ENCODE data around the gene ADAM22.
A peak's percentile ranks its signal among the peaks of the same experiment; 100 is the strongest.

The ADAM22 gene

DNA sequence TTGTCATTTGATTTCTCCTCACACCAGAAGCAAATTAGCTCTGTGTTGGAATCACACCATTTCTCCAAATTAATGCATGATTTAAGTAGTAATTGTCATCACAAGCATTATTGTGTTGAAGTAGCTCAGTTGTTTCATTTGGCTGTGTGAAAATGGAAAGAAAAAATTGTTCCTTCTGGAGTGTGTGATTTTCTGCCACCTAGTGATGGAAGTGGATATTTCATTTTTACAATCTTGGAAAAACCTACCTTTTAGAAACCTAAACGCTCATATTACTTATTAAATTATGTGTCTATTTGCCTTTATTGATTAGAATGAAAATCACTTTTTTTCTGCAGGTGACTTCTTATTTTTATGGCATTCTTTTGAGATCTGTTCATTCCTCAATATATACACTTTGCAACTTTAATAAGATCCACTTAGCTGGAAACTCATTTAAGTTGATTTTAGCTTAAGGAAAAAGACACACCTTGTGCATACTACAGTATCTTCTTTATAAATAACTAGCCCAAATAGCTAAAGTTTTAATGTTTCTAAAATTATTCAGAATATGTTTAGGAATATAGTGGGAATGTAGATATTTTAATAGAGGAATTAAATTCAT is 235.8 kb downstream of the ADAM22 start:
- no peak for DNase-seq

- DNase-seq, result no peak
Measured at GRCh38 chr7:88172842-88173241, 238.8 kb downstream of the ADAM22 start.

GRCh38 chr7:88176190-88176589 is 242.1 kb downstream of the ADAM22 start:
- no peak for DNase-seq

DNA sequence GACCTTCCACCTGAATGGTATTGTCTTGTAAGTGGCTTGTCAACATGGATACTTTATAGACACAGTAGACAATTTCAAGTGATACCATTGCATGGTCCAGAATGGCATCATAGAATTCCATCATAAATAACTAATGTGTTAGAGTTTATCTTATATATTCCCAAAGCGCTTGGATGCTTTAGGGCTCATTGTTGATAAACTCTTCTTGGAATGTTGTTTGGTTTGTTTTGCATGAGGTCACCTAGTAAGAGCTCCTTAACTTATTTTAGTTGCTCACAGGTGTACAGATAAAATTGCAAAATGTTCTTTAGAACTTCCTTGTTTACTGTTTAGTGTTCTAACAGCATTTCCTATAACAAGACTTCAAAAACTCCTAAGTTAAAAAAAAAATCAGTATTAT is 249.0 kb downstream of the ADAM22 start:
- no peak for DNase-seq

GRCh38 chr7:88184848-88185304 is 250.8 kb downstream of the ADAM22 start:
- DNase-seq, result no peak

DNA sequence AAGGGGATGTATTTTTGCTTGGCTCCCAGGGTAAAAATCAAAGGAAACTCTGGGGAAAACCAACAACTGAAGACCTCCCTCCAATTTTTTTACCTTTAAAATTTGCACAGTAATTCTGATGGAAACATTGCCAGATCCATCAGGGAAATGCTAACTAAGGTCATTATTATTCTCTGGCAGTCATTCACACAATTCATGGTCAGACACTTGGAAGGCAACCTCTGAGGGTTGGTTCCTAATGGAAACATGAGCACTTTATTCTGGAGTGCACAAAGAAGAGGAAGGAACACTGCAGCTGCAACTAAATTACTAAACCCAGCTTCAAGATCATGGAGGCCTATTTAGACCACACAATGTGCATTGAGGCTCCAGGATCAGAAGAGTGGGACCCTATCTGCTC is 251.6 kb downstream of the ADAM22 start:
- no peak for DNase-seq

GRCh38 chr7:88191911-88192310 is 257.9 kb downstream of the ADAM22 start:
- DNase-seq, result no peak

DNA sequence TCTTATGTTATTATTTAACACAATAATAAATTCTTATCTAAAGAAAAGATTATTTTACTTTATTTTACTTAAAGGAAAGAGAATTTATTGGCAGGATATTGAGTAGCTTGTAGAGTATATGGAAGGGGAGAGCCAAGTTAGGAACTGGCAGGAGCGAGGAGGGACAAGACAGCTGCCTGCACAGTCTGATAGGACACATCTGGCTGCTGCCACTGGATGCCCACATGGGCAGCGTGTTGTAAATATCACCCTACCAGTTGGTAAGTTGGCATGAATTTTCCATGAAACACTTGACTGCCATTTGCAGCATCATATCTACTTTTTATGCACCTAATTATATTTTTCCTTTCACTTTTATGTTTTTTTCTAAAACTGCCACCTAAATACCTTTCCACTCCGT is 266.2 kb downstream of the ADAM22 start:
- no peak for DNase-seq

DNA sequence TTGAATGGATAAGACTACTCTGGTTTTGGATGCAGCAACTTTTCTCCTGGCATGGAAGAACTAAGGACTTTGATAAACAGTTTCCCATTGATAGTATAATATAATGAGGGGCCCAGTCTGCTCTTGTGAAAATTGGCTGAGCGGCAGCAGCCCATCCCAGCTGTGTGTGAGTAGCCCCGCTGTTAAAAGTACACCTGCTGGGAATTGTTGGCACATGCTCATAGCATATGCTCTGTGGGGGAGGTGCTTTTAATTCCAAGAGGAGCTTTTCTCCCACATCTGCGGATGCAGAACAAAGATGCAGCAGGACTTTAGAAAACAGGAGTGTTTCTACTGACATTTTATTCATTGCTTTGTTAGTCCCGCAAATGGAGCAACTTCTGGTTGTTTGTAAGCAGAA is 266.7 kb downstream of the ADAM22 start:
- no peak for DNase-seq

- DNase-seq, result no peak
Measured at GRCh38 chr7:88201305-88201704, 267.3 kb downstream of the ADAM22 start.

DNA sequence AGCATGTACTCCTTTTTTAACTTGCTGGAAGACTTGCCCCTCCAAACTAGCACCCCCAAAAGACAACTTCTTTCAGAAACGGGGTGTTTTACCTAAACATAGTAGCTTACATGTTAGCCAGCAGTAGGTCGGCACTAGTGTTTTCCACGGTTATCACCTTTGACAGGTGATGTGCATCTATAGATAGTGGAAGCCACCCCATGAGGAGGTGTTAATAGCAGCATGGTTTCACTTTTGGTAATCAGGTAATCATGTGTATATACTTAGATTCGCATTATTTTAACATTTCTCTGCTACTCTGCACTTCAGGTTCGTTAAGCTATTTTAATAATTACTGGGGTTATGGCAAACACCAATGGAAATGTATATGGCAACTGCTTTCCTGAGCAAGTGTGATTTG is 268.2 kb downstream of the ADAM22 start:
- DNase-seq, result no peak

GRCh38 chr7:88202799-88203198 is 268.7 kb downstream of the ADAM22 start:
- DNase-seq, result no peak

GRCh38 chr7:88203401-88203800 is 269.4 kb downstream of the ADAM22 start:
- DNase-seq, result no peak

GRCh38 chr7:88204525-88205110 is 270.6 kb downstream of the ADAM22 start:
- DNase-seq, result no peak

GRCh38 chr7:88205179-88205578 is 271.1 kb downstream of the ADAM22 start:
- DNase-seq, result no peak

- no peak for DNase-seq
Measured at GRCh38 chr7:88206254-88206653, 272.2 kb downstream of the ADAM22 start.

DNA sequence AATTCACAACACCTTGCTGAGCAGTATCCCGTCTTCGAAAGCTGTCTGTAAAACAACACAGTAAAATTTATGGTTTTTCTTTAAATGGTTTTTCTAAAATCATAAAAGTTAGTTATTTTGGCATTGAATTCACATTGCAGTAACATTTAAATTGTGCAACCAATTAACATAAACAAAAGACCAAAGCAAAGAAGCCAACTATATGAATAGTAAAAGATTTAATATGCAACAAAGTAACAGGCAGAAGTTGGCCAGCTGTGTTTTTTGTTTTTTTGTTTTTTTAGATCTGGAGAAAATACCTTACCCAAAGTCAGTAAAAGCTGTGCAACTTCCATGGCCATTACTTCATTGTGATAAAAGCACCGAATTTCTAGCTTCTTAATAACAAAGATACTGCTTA is 274.5 kb downstream of the ADAM22 start:
- no peak for DNase-seq

DNA sequence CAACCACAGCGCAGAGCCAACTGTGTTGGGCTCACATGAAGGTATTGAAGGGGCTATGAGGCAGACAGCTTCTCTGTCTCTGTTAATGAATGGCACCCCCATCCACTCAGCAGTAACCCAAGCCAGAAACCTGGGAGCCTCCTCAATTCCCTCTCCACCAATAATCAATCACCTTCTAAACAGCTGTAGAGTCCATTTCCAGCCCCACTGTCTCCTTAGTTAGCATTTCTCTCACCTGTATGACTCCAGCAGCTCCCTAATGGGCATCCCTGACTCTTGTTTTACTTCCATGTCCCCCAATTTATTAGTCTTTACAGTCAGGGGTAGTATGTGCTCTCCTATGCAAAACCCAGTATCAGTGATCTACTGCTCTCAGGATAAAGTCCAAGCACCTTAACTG is 278.9 kb downstream of the ADAM22 start:
- DNase-seq, result no peak

- DNase-seq, result no peak
Measured at GRCh38 chr7:88214456-88214855, 280.4 kb downstream of the ADAM22 start.

DNA sequence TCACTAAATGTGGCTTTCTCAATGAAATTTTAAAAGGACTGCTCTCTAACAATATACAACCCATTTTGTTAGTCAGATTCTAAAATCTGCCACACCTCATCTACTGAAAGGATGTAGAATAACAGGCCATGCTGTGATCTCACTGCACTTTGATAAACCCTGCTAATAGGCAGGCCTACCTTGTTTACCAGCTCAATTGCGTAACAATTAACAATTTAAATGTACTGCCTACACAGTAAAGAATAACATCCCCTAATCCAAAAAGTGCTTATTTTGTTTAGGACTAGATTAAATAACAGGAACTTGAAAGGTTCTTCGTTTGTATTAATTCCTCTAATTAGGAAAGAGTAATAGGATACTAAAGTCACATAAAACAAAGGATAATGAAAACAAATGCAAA is 281.2 kb downstream of the ADAM22 start:
- no peak for DNase-seq

GRCh38 chr7:88216276-88216675 is 282.2 kb downstream of the ADAM22 start:
- no peak for DNase-seq

- no peak for DNase-seq
Measured at GRCh38 chr7:88217675-88218428, 283.8 kb downstream of the ADAM22 start.

DNA sequence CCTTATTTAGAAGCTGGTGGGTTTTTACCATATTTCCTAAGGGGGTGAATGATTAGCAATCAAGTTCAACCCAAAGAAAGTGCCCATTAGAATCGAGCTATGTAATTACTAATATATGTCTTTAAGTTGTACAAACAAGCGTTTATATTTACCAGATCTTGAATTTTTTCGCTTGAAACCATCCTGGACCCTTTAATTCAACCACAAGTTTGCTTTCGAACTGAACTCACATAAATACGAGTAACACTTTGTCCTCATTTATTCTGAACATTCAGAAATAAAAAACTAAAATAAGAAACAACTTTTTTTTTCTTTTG is 284.3 kb downstream of the ADAM22 start:
- DNase-seq, result no peak

DNA sequence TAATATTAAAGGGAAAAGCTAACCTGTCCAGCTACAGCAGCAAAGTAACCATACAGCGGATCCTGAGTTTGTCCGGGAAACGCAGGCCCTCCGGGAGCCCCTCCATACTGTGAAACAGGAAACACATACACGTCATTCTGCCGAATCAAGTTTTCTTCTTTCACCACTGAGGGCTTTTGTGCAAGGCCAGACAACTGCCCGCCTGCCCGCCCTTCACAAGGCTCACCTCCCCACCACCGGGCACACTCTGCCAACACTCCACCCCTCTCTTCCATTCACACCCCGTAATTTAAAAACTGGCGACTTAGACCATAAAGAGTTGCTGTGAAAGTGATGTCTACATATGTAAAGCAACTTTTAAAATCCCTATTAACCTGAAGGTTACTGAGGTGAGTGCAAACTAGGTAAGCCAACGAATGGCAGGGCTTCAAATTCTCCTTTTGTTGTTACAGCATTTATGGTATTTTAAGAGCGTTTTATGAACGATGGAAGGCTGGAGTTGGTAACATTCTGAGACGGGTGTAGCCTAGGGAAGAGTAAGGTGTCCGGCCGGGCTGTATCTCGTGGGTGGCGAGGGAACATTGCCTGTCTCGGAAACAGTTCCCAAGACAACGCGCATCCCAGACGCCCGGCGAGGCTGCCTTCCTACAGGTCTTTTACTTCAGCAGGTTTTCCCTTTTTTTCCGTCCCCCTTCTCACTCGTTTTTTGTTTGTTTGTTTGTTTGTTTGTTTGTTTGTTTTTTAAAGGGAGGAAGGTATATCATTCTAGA is 285.0 kb downstream of the ADAM22 start:
- DNase-seq, result peak; percentile 14
